CD4-positive, alpha-beta T cell (primary cell): ENCODE data around the gene DPM1. TPM values are rescaled to one million over a fixed set of nuclear protein-coding genes. Genes with fewer than 3 reads are reported as not detected.
A peak's percentile ranks its signal among the peaks of the same experiment; 100 is the strongest.

Experiments used
- ATAC-seq: fragments of 200-7000 bp; cut with Tn5 transposase; one replicate; pipeline ENCODE4 v1.10.0; 2022; ENCODE audit warnings: mild to moderate bottlenecking; ENCODE audit not compliant: poor library complexity
- CTCF ChIA-PET: fragments of 350-600 bp; sonication (Branson Sonifier 250); formaldehyde crosslinking; loops from one replicate; lab custom pipeline; 2021; ENCODE audit warnings: antibody characterized with exemption, inconsistent platforms; lab: Charles Lee
- POLR2A ChIA-PET: fragments of 350-600 bp; sonication (Branson Sonifier 250); formaldehyde crosslinking; loops from one replicate; lab custom pipeline; 2021; ENCODE audit warnings: antibody characterized with exemption, inconsistent platforms; lab: Charles Lee
- DNase-seq, 14 experiments: peaks; one replicate each; pipeline ENCODE4 v3.0.0-alpha.2; 2013 to 2020; ENCODE audit warnings: mixed read lengths in 2 of 14
- H3K27ac ChIP-seq, 2 donors: one replicate each; pipeline versions ENCODE4 v1.5.1 to v1.7.0; 2013; ENCODE audit warnings: low read length in 2 of 2, low read depth in 1 of 2, mild to moderate bottlenecking in 1 of 2
- H3K27me3 ChIP-seq, 2 experiments: 1 replicate in 1 of 2; 2 replicates in 1 of 2; pipeline versions ENCODE4 v1.6.1 to v1.7.0; 2013; ENCODE audit warnings: low read length in 2 of 2, control low read depth in 1 of 2, mild to moderate bottlenecking in 1 of 2, moderate library complexity in 1 of 2; ENCODE audit not compliant: insufficient read depth in 2 of 2, control insufficient read depth in 1 of 2
- H3K36me3 ChIP-seq: one replicate; pipeline ENCODE4 v1.6.1; 2013; ENCODE audit warnings: low read length, control low read depth; ENCODE audit not compliant: insufficient read depth
- H3K4me1 ChIP-seq: one replicate; pipeline ENCODE4 v1.6.1; 2013; ENCODE audit warnings: low read length, control low read depth; ENCODE audit not compliant: insufficient read depth
- H3K4me3 ChIP-seq: one replicate; pipeline ENCODE4 v1.5.1; 2013; ENCODE audit warnings: mild to moderate bottlenecking, low read length, moderate library complexity
- H3K9me3 ChIP-seq, 2 experiments: 1 replicate in 1 of 2; 2 replicates in 1 of 2; pipeline versions ENCODE4 v1.6.1 to v1.7.0; 2013; ENCODE audit warnings: low read length in 2 of 2, mild to moderate bottlenecking in 2 of 2, control low read depth in 1 of 2, moderate library complexity in 1 of 2; ENCODE audit not compliant: control insufficient read depth in 1 of 2, insufficient read depth in 1 of 2
- H3K27ac Mint-ChIP-seq: one replicate; pipeline ENCODE4 v1.8.0; 2020; ENCODE audit warnings: mixed read lengths
- H3K27me3 Mint-ChIP-seq: one replicate; pipeline ENCODE4 v1.8.0; 2021; ENCODE audit warnings: mixed read lengths
- H3K36me3 Mint-ChIP-seq: one replicate; pipeline ENCODE4 v1.8.0; 2021; ENCODE audit warnings: low read depth, mixed read lengths
- H3K4me1 Mint-ChIP-seq: one replicate; pipeline ENCODE4 v1.8.0; 2021; ENCODE audit warnings: low read depth, mixed read lengths
- H3K4me3 Mint-ChIP-seq: one replicate; pipeline ENCODE4 v1.8.0; 2020; ENCODE audit warnings: mild to moderate bottlenecking, mixed read lengths
- H3K9me3 Mint-ChIP-seq: one replicate; pipeline ENCODE4 v1.8.0; 2020; ENCODE audit warnings: mixed read lengths
- CTCF ChIP-seq: fragments of 200-600 bp; IDR thresholded peaks from one replicate; pipeline ENCODE4 v1.8.0; 2022; ENCODE audit warnings: antibody characterized with exemption, mild to moderate bottlenecking
- intact Hi-C, 2 experiments: fragments of 100-400 bp; cut with DNase I in 1 of 2; cut with micrococcal nuclease in 1 of 2; formaldehyde crosslinking; loops; one replicate each; pipeline versions ENCODE4 v1.15.1 to v1.9.0; 2023 to 2025; cut with DNase I, micrococcal nuclease
- total RNA-seq, 174 experiments: library from RNA in 2 of 174; stranded (reverse) in 2 of 174; gene quantifications; one replicate each; pipeline ENCODE4 v1.2.3 and lab custom pipeline; 2021 to 2026

Gene DPM1
- total RNA-seq, 2 experiments from 2014 or later: 44.5 to 46.5 TPM

- POLR2A ChIA-PET: interaction anchor here (0.7 to 1.9 kb wide), 3 partner anchors 10 to 120 kb away, joined by 3 to 5 read pairs (median 3); no protein-coding TSS in a partner anchor
- no peaks in the 10 kb centered on the region for H3K27me3 ChIP-seq
- no peak overlapping the region for H3K4me3 ChIP-seq
- peaks cover 5% of the 10 kb centered on the region for H3K36me3 ChIP-seq
- DNase-seq (no peak), ATAC-seq (no peak)
- Mint-ChIP-seq H3K4me1 (peaks cover 81% of the 10 kb centered on the region), H3K27me3 (no peaks in the 10 kb centered on the region), H3K27ac (peak overlapping the region; percentile 76), H3K9me3 (no peaks in the 10 kb centered on the region), H3K36me3 (peaks cover 34% of the 10 kb centered on the region), H3K4me3 (no peak overlapping the region)
- H3K4me1 ChIP-seq: peaks cover 28% of the 10 kb centered on the region
- H3K27ac ChIP-seq: no peak overlapping the region
- H3K9me3 ChIP-seq: no peaks in the 10 kb centered on the region
- intact Hi-C loops: no loop called here
- CTCF ChIA-PET: interaction anchor here (1.0 to 5.5 kb wide), 3 partner anchors 18 to 22 kb away, joined by 3 to 31 read pairs (median 6); partner anchors contain the start of gene ADNP
- TF ChIP-seq CTCF: no peak
These were observed 47.3 kb downstream of the DPM1 start for GRCh38 chr20:50911030-50911429.

- DNase-seq: no peak
- H3K27me3 Mint-ChIP-seq: no peaks in the 10 kb centered on the region
- H3K4me1 ChIP-seq: peaks cover 26% of the 10 kb centered on the region
- H3K36me3 Mint-ChIP-seq: peaks cover 37% of the 10 kb centered on the region
- CTCF ChIA-PET: interaction anchor here (0.7 to 5.5 kb wide), 4 partner anchors 20 to 1690 kb away, joined by 3 to 31 read pairs (median 4); partner anchors contain the start of genes BCAS4 and DDX27
- H3K36me3 ChIP-seq: peaks cover 5% of the 10 kb centered on the region
- peak overlapping the region; percentile 76 for H3K27ac Mint-ChIP-seq
- H3K27me3 ChIP-seq: no peaks in the 10 kb centered on the region
- intact Hi-C loops: no loop called here
- H3K9me3 Mint-ChIP-seq: no peaks in the 10 kb centered on the region
- no peak for TF ChIP-seq CTCF
- peaks cover 80% of the 10 kb centered on the region for H3K4me1 Mint-ChIP-seq
- H3K9me3 ChIP-seq: no peaks in the 10 kb centered on the region
- POLR2A ChIA-PET: interaction anchor here (2.0 kb wide), 1 partner anchor 22 kb away, joined by 8 read pairs; the partner anchor contains the start of gene ADNP
- H3K27ac ChIP-seq: no peak overlapping the region
- no peak overlapping the region for H3K4me3 ChIP-seq
- H3K4me3 Mint-ChIP-seq: no peak overlapping the region
- ATAC-seq: no peak
These were observed 48.9 kb downstream of the DPM1 start for GRCh38 chr20:50909413-50909812.

- POLR2A ChIA-PET: no interaction called here
- Mint-ChIP-seq H3K27ac (peak overlapping the region; percentile 75), H3K4me3 (no peak overlapping the region), H3K36me3 (peaks cover 62% of the 10 kb centered on the region), H3K27me3 (no peaks in the 10 kb centered on the region), H3K4me1 (peaks cover 75% of the 10 kb centered on the region), H3K9me3 (no peaks in the 10 kb centered on the region)
- intact Hi-C loops: no loop called here
- Histone ChIP-seq H3K27ac (no peak overlapping the region), H3K4me1 (peaks cover 10% of the 10 kb centered on the region), H3K9me3 (no peaks in the 10 kb centered on the region), H3K4me3 (no peak overlapping the region), H3K27me3 (no peaks in the 10 kb centered on the region), H3K36me3 (peaks cover 40% of the 10 kb centered on the region)
- TF ChIP-seq CTCF: no peak
- no peak for ATAC-seq
- CTCF ChIA-PET: interaction anchor here (2.1 kb wide), 1 partner anchor 25 kb away, joined by 10 read pairs; no protein-coding TSS in a partner anchor
- DNase-seq: no peak
These were observed 54.2 kb downstream of the DPM1 start for GRCh38 chr20:50904067-50904570.
